Left lung (tissue), 10 donors: ENCODE results near the gene SSH3. TPM values are rescaled to one million over a fixed set of nuclear protein-coding genes. Genes with fewer than 3 reads are reported as not detected.

Source experiments
- ATAC-seq: fragments of 200-7000 bp; cut with Tn5 transposase; one replicate; pipeline ENCODE4 v1.9.1; 2020; ENCODE audit warnings: moderate library complexity
- DNase-seq, 4 donors: peaks; one replicate each; pipeline ENCODE4 v3.0.0-alpha.2; 2013 to 2020
- H3K27ac ChIP-seq, 2 donors: fragments of 200-600 bp; sonication (generic) in 1 of 2; one replicate each; pipeline versions ENCODE4 v1.5.0 to v1.8.0; 2020 to 2021
- H3K27me3 ChIP-seq, 2 donors: fragments of 200-600 bp; sonication (generic) in 1 of 2; one replicate each; pipeline versions ENCODE4 v1.5.0 to v1.8.0; 2020 to 2021
- H3K36me3 ChIP-seq, 2 donors: fragments of 200-600 bp; sonication (generic) in 1 of 2; one replicate each; pipeline versions ENCODE4 v1.5.0 to v1.8.0; 2020 to 2021
- H3K4me1 ChIP-seq, 2 donors: fragments of 200-600 bp; one replicate each; pipeline ENCODE4 v1.8.0; 2021
- H3K4me3 ChIP-seq, 2 donors: fragments of 200-600 bp; sonication (generic) in 1 of 2; one replicate each; pipeline versions ENCODE4 v1.5.0 to v1.8.0; 2020 to 2021; ENCODE audit warnings: mild to moderate bottlenecking in 1 of 2
- H3K9me3 ChIP-seq, 2 donors: fragments of 200-600 bp; sonication (generic) in 1 of 2; one replicate each; pipeline versions ENCODE4 v1.5.0 to v1.8.0; 2020 to 2021
- CTCF ChIP-seq, 2 donors: fragments of 200-600 bp; sonication (generic) in 1 of 2; IDR thresholded peaks; one replicate each; pipeline versions ENCODE4 v1.5.0 to v1.8.0; 2021; ENCODE audit warnings: antibody characterized with exemption in 2 of 2
- intact Hi-C, 2 donors: fragments of 100-400 bp; cut with DNase I; formaldehyde crosslinking; loops; one replicate each; pipeline versions ENCODE4 v1.11.2 to v1.14.2; 2022
- polyA plus RNA-seq, 6 donors: library from polyadenylated mRNA; unstranded; fragments of 120-200 nt; gene quantifications; one replicate each; pipeline ENCODE4 v1.2.1, GENCODE V29; 2013; ENCODE audit not compliant: insufficient read length in 6 of 6
- total RNA-seq, 2 donors: library from RNA; stranded (reverse); fragmentation: NEBNext Ultra II Directional; extraction: Animal tissue kit (Norgen Biotek cat#: 25700); gene quantifications; one replicate each; pipeline ENCODE4 v1.2.1, GENCODE V29; 2021
- donor health status: DM: no; HTN: yes; CAD: no.
- donor health status: DM: no; HTN: no; CAD: no.

SSH3 gene
- total and polyA plus RNA-seq, 8 donors = 23.0 to 44.9 (median 29.5) TPM

- ATAC-seq = no peak
- no peak overlapping the region for H3K4me3 ChIP-seq
Observed at GRCh38 chr11:67332081-67332691, 28.9 kb downstream of the SSH3 start.

GRCh38 chr11:67337257-67337656, 33.9 kb downstream of the SSH3 start:
- TF ChIP-seq CTCF (IDR thresholded peaks at IDR 0.05) = no peak
- no peaks in the 10 kb centered on the region for H3K9me3 ChIP-seq
- intact Hi-C loops = no loop called here

More at GRCh38 chr11:67332081-67332691, 28.9 kb downstream of the SSH3 start:
- intact Hi-C loops = no loop called here
- Histone ChIP-seq H3K4me1 (no peaks in the 10 kb centered on the region), H3K27ac (no peak overlapping the region), H3K27me3 (no peaks in the 10 kb centered on the region), H3K9me3 (no peaks in the 10 kb centered on the region), H3K36me3 (no peaks in the 10 kb centered on the region)
- no peak for DNase-seq
- TF ChIP-seq CTCF (IDR thresholded peaks at IDR 0.05) = no peak

GRCh38 chr11:67344264-67344663, 40.9 kb downstream of the SSH3 start:
- H3K27me3 ChIP-seq = no peaks in the 10 kb centered on the region
- H3K9me3 ChIP-seq = no peaks in the 10 kb centered on the region
- H3K27ac ChIP-seq = no peak overlapping the region
- TF ChIP-seq CTCF (IDR thresholded peaks at IDR 0.05) = no peak
- DNase-seq = no peak
- intact Hi-C loops = no loop called here
- H3K4me3 ChIP-seq = no peak overlapping the region
- peaks cover 7 to 10% of the 10 kb centered on the region in 2 donors for H3K4me1 ChIP-seq
- no peak for ATAC-seq
- H3K36me3 ChIP-seq = no peaks in the 10 kb centered on the region

More at GRCh38 chr11:67337257-67337656, 33.9 kb downstream of the SSH3 start:
- Histone ChIP-seq H3K4me3 (no peak overlapping the region), H3K36me3 (no peaks in the 10 kb centered on the region), H3K27me3 (no peaks in the 10 kb centered on the region), H3K27ac (no peak overlapping the region), H3K4me1 (no peaks in the 10 kb centered on the region)
- DNase-seq = no peak
- ATAC-seq = no peak

- H3K9me3 ChIP-seq = no peaks in the 10 kb centered on the region
- no peaks in the 10 kb centered on the region for H3K36me3 ChIP-seq
- no peak for TF ChIP-seq CTCF (IDR thresholded peaks at IDR 0.05)
- DNase-seq (no peak), ATAC-seq (peak; percentile 39)
- peak overlapping the region; percentile 59 to 66 for H3K27ac ChIP-seq
- no peak overlapping the region for H3K4me3 ChIP-seq
- intact Hi-C loops = no loop called here
- H3K4me1 ChIP-seq = peaks cover 7 to 10% of the 10 kb centered on the region in 2 donors
- no peaks in the 10 kb centered on the region for H3K27me3 ChIP-seq
Observed at GRCh38 chr11:67345247-67345919, 42.1 kb downstream of the SSH3 start.

- H3K36me3 ChIP-seq = no peaks in the 10 kb centered on the region
- DNase-seq = peak in 1 of 4 donors; percentile 64
- no peaks in the 10 kb centered on the region for H3K27me3 ChIP-seq
- peak overlapping the region; percentile 59 to 66 for H3K27ac ChIP-seq
- peaks cover 7 to 15% of the 10 kb centered on the region in 2 donors for H3K4me1 ChIP-seq
- no peaks in the 10 kb centered on the region for H3K9me3 ChIP-seq
- H3K4me3 ChIP-seq = no peak overlapping the region
- peak; percentile 33 to 54 for TF ChIP-seq CTCF (IDR thresholded peaks at IDR 0.05)
- ATAC-seq = peak; percentile 91
- intact Hi-C loops = no loop called here
Observed at GRCh38 chr11:67345920-67346819, 42.8 kb downstream of the SSH3 start.
